Smooth muscle cell (in vitro differentiated cells): ENCODE data around the gene PRKN. TPM values are rescaled to one million over a fixed set of nuclear protein-coding genes. Genes with fewer than 3 reads are reported as not detected.

Experiments
- DNase-seq: peaks from one replicate; lab custom pipeline; 2025; ENCODE audit not compliant: unreplicated experiment; lab: John Stamatoyannopoulos, UW
- H2AFZ ChIP-seq: fragments of 200-600 bp; sonication (generic); 2 replicates; pipeline ENCODE4 v1.6.0; 2016; ENCODE audit warnings: antibody characterized with exemption, low read depth, mild to moderate bottlenecking
- H3F3A ChIP-seq: fragments of 200-600 bp; sonication (generic); 2 replicates; pipeline ENCODE4 v1.6.0; 2017; ENCODE audit warnings: antibody characterized with exemption, low read depth
- H3K27ac ChIP-seq: fragments of 200-600 bp; sonication (generic); 2 replicates; pipeline ENCODE4 v1.5.1; 2016; ENCODE audit warnings: low read depth, mild to moderate bottlenecking
- H3K27me3 ChIP-seq: fragments of 200-600 bp; sonication (generic); 2 replicates; pipeline ENCODE4 v1.6.1; 2016; ENCODE audit warnings: low read depth, mild to moderate bottlenecking
- H3K36me3 ChIP-seq: fragments of 200-600 bp; sonication (generic); 2 replicates; pipeline ENCODE4 v1.5.1; 2016; ENCODE audit warnings: low read depth
- H3K4me1 ChIP-seq: fragments of 200-600 bp; sonication (generic); 2 replicates; pipeline ENCODE4 v1.5.1; 2016; ENCODE audit warnings: low read depth
- H3K4me2 ChIP-seq: fragments of 200-600 bp; sonication (generic); 2 replicates; pipeline ENCODE4 v1.6.0; 2016; ENCODE audit warnings: mild to moderate bottlenecking
- H3K4me3 ChIP-seq: fragments of 200-600 bp; sonication (generic); 2 replicates; pipeline ENCODE4 v1.5.1; 2016; ENCODE audit warnings: mild to moderate bottlenecking
- H3K79me2 ChIP-seq: fragments of 200-600 bp; sonication (generic); 2 replicates; pipeline ENCODE4 v1.6.0; 2016; ENCODE audit warnings: low read depth, mild to moderate bottlenecking
- H3K9ac ChIP-seq: fragments of 200-600 bp; sonication (generic); 2 replicates; pipeline ENCODE4 v1.6.0; 2016; ENCODE audit warnings: low read depth
- H3K9me3 ChIP-seq: fragments of 200-600 bp; sonication (generic); replicated peaks from 2 replicates; pipeline ENCODE4 v1.5.1; 2016; ENCODE audit warnings: low read depth
- H4K20me1 ChIP-seq: fragments of 200-600 bp; sonication (generic); 2 replicates; pipeline ENCODE4 v1.6.0; 2016; ENCODE audit warnings: low read depth
- CTCF ChIP-seq: fragments of 200-600 bp; sonication (generic); IDR thresholded peaks from 2 replicates; pipeline ENCODE4 v1.5.1; 2017; ENCODE audit warnings: borderline replicate concordance, mild to moderate bottlenecking, antibody characterized with exemption; ENCODE audit not compliant: insufficient read depth, poor library complexity, severe bottlenecking
- WGBS: methylation state at CpG from one replicate; pipeline ENCODE4 v1.1.7; 2016; ENCODE audit warnings: low lambda C conversion rate; 5-methylcytosine and 5-hydroxymethylcytosine counted together
- polyA plus RNA-seq: library from polyadenylated mRNA; unstranded; fragments of >200 nt; fragmentation: Nextera tagmentation; extraction: Ambion mirVana; gene quantifications from 2 replicates; pipeline ENCODE4 v1.2.1, GENCODE V29; 2016
- total RNA-seq: library from RNA; depleted of rRNA; stranded (reverse); fragments of >200 nt; gene quantifications from 2 replicates; pipeline ENCODE4 v1.2.3, GENCODE V29; 2014

PRKN gene
- total and polyA plus RNA-seq, 2 experiments from 2014 or later, result 0.81 to 5.1 TPM

- Histone ChIP-seq H3K27me3 (no peaks in the 10 kb centered on the region), H3K9ac (no peak overlapping the region), H3K36me3 (no peaks in the 10 kb centered on the region), H3F3A (no peaks in the 10 kb centered on the region), H3K9me3 (no peaks in the 10 kb centered on the region), H3K27ac (no peak overlapping the region), H4K20me1 (no peaks in the 10 kb centered on the region), H3K79me2 (no peaks in the 10 kb centered on the region), H3K4me1 (no peaks in the 10 kb centered on the region), H3K4me2 (no peak overlapping the region), H2AFZ (no peak overlapping the region), H3K4me3 (no peak overlapping the region)
- WGBS, result 93% methylated on average over 4 of the region's 4 CpGs
- TF ChIP-seq CTCF, result no peak
- no peak for DNase-seq
Observed at GRCh38 chr6:162219266-162219665, 508.3 kb downstream of the PRKN start.

GRCh38 chr6:162217811-162218493 is 509.6 kb downstream of the PRKN start:
- Histone ChIP-seq H3K27me3 (no peaks in the 10 kb centered on the region), H3K9ac (no peak overlapping the region), H3K27ac (no peak overlapping the region), H3K4me1 (no peaks in the 10 kb centered on the region), H3K9me3 (no peaks in the 10 kb centered on the region), H3K4me3 (no peak overlapping the region), H3F3A (no peaks in the 10 kb centered on the region), H3K4me2 (no peak overlapping the region), H3K36me3 (no peaks in the 10 kb centered on the region), H2AFZ (no peak overlapping the region), H3K79me2 (no peaks in the 10 kb centered on the region), H4K20me1 (no peaks in the 10 kb centered on the region)
- no peak for DNase-seq
- WGBS, result 89% methylated on average over 11 of the region's 11 CpGs
- TF ChIP-seq CTCF, result no peak

GRCh38 chr6:162217058-162217457 is 510.5 kb downstream of the PRKN start:
- no peaks in the 10 kb centered on the region for H3K79me2 ChIP-seq
- no peaks in the 10 kb centered on the region for H3K4me1 ChIP-seq
- H3K4me2 ChIP-seq, result no peak overlapping the region
- TF ChIP-seq CTCF, result no peak
- H3F3A ChIP-seq, result no peaks in the 10 kb centered on the region
- H2AFZ ChIP-seq, result no peak overlapping the region
- H4K20me1 ChIP-seq, result no peaks in the 10 kb centered on the region
- no peaks in the 10 kb centered on the region for H3K9me3 ChIP-seq
- no peak for DNase-seq
- H3K27ac ChIP-seq, result no peak overlapping the region
- H3K4me3 ChIP-seq, result no peak overlapping the region
- WGBS, result 88% methylated on average over 1 of the region's 1 CpG
- no peak overlapping the region for H3K9ac ChIP-seq
- no peaks in the 10 kb centered on the region for H3K36me3 ChIP-seq
- no peaks in the 10 kb centered on the region for H3K27me3 ChIP-seq

- Histone ChIP-seq H3K36me3 (no peaks in the 10 kb centered on the region), H3K4me2 (no peak overlapping the region), H2AFZ (no peak overlapping the region), H3K79me2 (no peaks in the 10 kb centered on the region), H3K4me1 (no peaks in the 10 kb centered on the region), H3K27ac (no peak overlapping the region), H3K9me3 (no peaks in the 10 kb centered on the region), H3F3A (no peaks in the 10 kb centered on the region), H3K9ac (no peak overlapping the region), H4K20me1 (no peaks in the 10 kb centered on the region), H3K4me3 (no peak overlapping the region), H3K27me3 (no peaks in the 10 kb centered on the region)
- no peak for TF ChIP-seq CTCF
- no peak for DNase-seq
- 85% methylated on average over 1 of the region's 1 CpG for WGBS
Observed at GRCh38 chr6:162211777-162212176, 515.8 kb downstream of the PRKN start.
